ENCODE data around the gene ARPIN.
"Not testable (repeated sequence)": the region's sequence is repeated elsewhere in the genome, so short reads cannot be mapped to it uniquely, and the experiment has no call there.

Gene ARPIN

GRCh38 chr15:89912674-89913396 is at the start of gene ARPIN:
Gene ARPIN, minus strand, starts transcription at chr15:89912952. Its CDS starts 117 bp downstream, at chr15:89912835.
- no peaks in the 10 kb centered on the region for H3K9me3 Mint-ChIP-seq
- intact Hi-C loops (cut with micrococcal nuclease) = loop anchor here (5.0 to 10.0 kb wide), 2 partner anchors 62 to 159 kb away; no protein-coding TSS in a partner anchor
- H3K4me3 Mint-ChIP-seq = peak within 1 kb of the TSS; percentile 87
- H3K27me3 Mint-ChIP-seq = peaks cover 2% of the 10 kb centered on the region
- peaks cover 51% of the 10 kb centered on the region for H3K4me1 Mint-ChIP-seq (ENCODE audit: low read depth)
- peaks cover 41% of the 10 kb centered on the region for H3K36me3 Mint-ChIP-seq (ENCODE audit: low read depth)
- peak within 1 kb of the TSS; percentile 87 for H3K27ac Mint-ChIP-seq

GRCh38 chr15:89958107-89958805 is 45.5 kb upstream of the ARPIN start:
- intact Hi-C loops (cut with micrococcal nuclease) = no loop called here
- no peaks in the 10 kb centered on the region for H3K36me3 Mint-ChIP-seq (ENCODE audit: low read depth)
- peaks cover 2% of the 10 kb centered on the region for H3K27me3 Mint-ChIP-seq
- H3K27ac Mint-ChIP-seq = no peak overlapping the region
- peaks cover 7% of the 10 kb centered on the region for H3K9me3 Mint-ChIP-seq
- no peak overlapping the region for H3K4me3 Mint-ChIP-seq
- H3K4me1 Mint-ChIP-seq (ENCODE audit: low read depth) = peaks cover 11% of the 10 kb centered on the region

GRCh38 chr15:89955449-89955998 is 42.8 kb upstream of the ARPIN start:
- H3K27ac Mint-ChIP-seq; intact Hi-C loops (cut with micrococcal nuclease); H3K9me3 Mint-ChIP-seq; H3K4me3 Mint-ChIP-seq; H3K27me3 Mint-ChIP-seq; H3K36me3 Mint-ChIP-seq (ENCODE audit: low read depth): not testable (repeated sequence)
- H3K4me1 Mint-ChIP-seq (ENCODE audit: low read depth) = peaks cover 12% of the 10 kb centered on the region

GRCh38 chr15:89954541-89954940 is 41.8 kb upstream of the ARPIN start:
- intact Hi-C loops (cut with micrococcal nuclease) = no loop called here
- Mint-ChIP-seq H3K4me3 (no peak overlapping the region), H3K27ac (no peak overlapping the region), H3K4me1 (ENCODE audit: low read depth) (peaks cover 11% of the 10 kb centered on the region), H3K9me3 (peaks cover 7% of the 10 kb centered on the region), H3K27me3 (peaks cover 2% of the 10 kb centered on the region), H3K36me3 (ENCODE audit: low read depth) (no peaks in the 10 kb centered on the region)

- Mint-ChIP-seq H3K27ac (no peak overlapping the region), H3K36me3 (ENCODE audit: low read depth) (no peaks in the 10 kb centered on the region), H3K27me3 (no peaks in the 10 kb centered on the region), H3K9me3 (no peaks in the 10 kb centered on the region), H3K4me1 (ENCODE audit: low read depth) (peaks cover 14% of the 10 kb centered on the region), H3K4me3 (no peak overlapping the region)
- intact Hi-C loops (cut with micrococcal nuclease) = no loop called here
These were observed 36.0 kb upstream of the ARPIN start for GRCh38 chr15:89948796-89949195.

GRCh38 chr15:89947385-89947784 is 34.6 kb upstream of the ARPIN start:
- Mint-ChIP-seq H3K36me3 (ENCODE audit: low read depth) (no peaks in the 10 kb centered on the region), H3K4me1 (ENCODE audit: low read depth) (peaks cover 8% of the 10 kb centered on the region), H3K27ac (no peak overlapping the region), H3K4me3 (no peak overlapping the region), H3K9me3 (no peaks in the 10 kb centered on the region), H3K27me3 (no peaks in the 10 kb centered on the region)
- intact Hi-C loops (cut with micrococcal nuclease) = no loop called here

- intact Hi-C loops (cut with micrococcal nuclease) = no loop called here
- no peaks in the 10 kb centered on the region for H3K27me3 Mint-ChIP-seq
- H3K4me3 Mint-ChIP-seq = no peak overlapping the region
- H3K36me3 Mint-ChIP-seq (ENCODE audit: low read depth) = no peaks in the 10 kb centered on the region
- peaks cover 8% of the 10 kb centered on the region for H3K4me1 Mint-ChIP-seq (ENCODE audit: low read depth)
- no peaks in the 10 kb centered on the region for H3K9me3 Mint-ChIP-seq
- H3K27ac Mint-ChIP-seq = no peak overlapping the region
These were observed 34.0 kb upstream of the ARPIN start for GRCh38 chr15:89946681-89947299.

- H3K27me3 Mint-ChIP-seq; H3K9me3 Mint-ChIP-seq; H3K36me3 Mint-ChIP-seq (ENCODE audit: low read depth); H3K27ac Mint-ChIP-seq; H3K4me1 Mint-ChIP-seq (ENCODE audit: low read depth); intact Hi-C loops (cut with micrococcal nuclease); H3K4me3 Mint-ChIP-seq: not testable (repeated sequence)
These were observed 31.0 kb upstream of the ARPIN start for GRCh38 chr15:89943721-89944120.

GRCh38 chr15:89939910-89940309 is 27.2 kb upstream of the ARPIN start:
- peaks cover 17% of the 10 kb centered on the region for H3K27me3 Mint-ChIP-seq
- no peak overlapping the region for H3K27ac Mint-ChIP-seq
- peaks cover 22% of the 10 kb centered on the region for H3K4me1 Mint-ChIP-seq (ENCODE audit: low read depth)
- no peak overlapping the region for H3K4me3 Mint-ChIP-seq
- intact Hi-C loops (cut with micrococcal nuclease) = no loop called here
- H3K9me3 Mint-ChIP-seq = no peaks in the 10 kb centered on the region
- no peaks in the 10 kb centered on the region for H3K36me3 Mint-ChIP-seq (ENCODE audit: low read depth)

- peaks cover 22% of the 10 kb centered on the region for H3K4me1 Mint-ChIP-seq (ENCODE audit: low read depth)
- H3K4me3 Mint-ChIP-seq; H3K9me3 Mint-ChIP-seq; H3K36me3 Mint-ChIP-seq (ENCODE audit: low read depth); intact Hi-C loops (cut with micrococcal nuclease); H3K27ac Mint-ChIP-seq: not testable (repeated sequence)
- peaks cover 17% of the 10 kb centered on the region for H3K27me3 Mint-ChIP-seq
These were observed 26.6 kb upstream of the ARPIN start for GRCh38 chr15:89939377-89939776.

- intact Hi-C loops (cut with micrococcal nuclease) = no loop called here
- Mint-ChIP-seq H3K27me3 (peaks cover 20% of the 10 kb centered on the region), H3K4me3 (no peak overlapping the region), H3K4me1 (ENCODE audit: low read depth) (peaks cover 22% of the 10 kb centered on the region), H3K9me3 (no peaks in the 10 kb centered on the region), H3K36me3 (ENCODE audit: low read depth) (no peaks in the 10 kb centered on the region), H3K27ac (no peak overlapping the region)
These were observed 24.9 kb upstream of the ARPIN start for GRCh38 chr15:89937365-89938350.

GRCh38 chr15:89936786-89937265 is 24.1 kb upstream of the ARPIN start:
- H3K9me3 Mint-ChIP-seq = no peaks in the 10 kb centered on the region
- H3K27ac Mint-ChIP-seq = no peak overlapping the region
- no peaks in the 10 kb centered on the region for H3K36me3 Mint-ChIP-seq (ENCODE audit: low read depth)
- intact Hi-C loops (cut with micrococcal nuclease) = no loop called here
- H3K4me1 Mint-ChIP-seq (ENCODE audit: low read depth) = peaks cover 22% of the 10 kb centered on the region
- H3K4me3 Mint-ChIP-seq = no peak overlapping the region
- H3K27me3 Mint-ChIP-seq = peaks cover 25% of the 10 kb centered on the region

- H3K27ac Mint-ChIP-seq = no peak overlapping the region
- peaks cover 22% of the 10 kb centered on the region for H3K4me1 Mint-ChIP-seq (ENCODE audit: low read depth)
- no peak overlapping the region for H3K4me3 Mint-ChIP-seq
- H3K9me3 Mint-ChIP-seq = no peaks in the 10 kb centered on the region
- peaks cover 25% of the 10 kb centered on the region for H3K27me3 Mint-ChIP-seq
- no peaks in the 10 kb centered on the region for H3K36me3 Mint-ChIP-seq (ENCODE audit: low read depth)
- intact Hi-C loops (cut with micrococcal nuclease) = no loop called here
These were observed 23.5 kb upstream of the ARPIN start for GRCh38 chr15:89936051-89936785.

Data from dendritic cell treated with granulocyte-macrophage colony-stimulating factor and Interleukin-4, amounts not matched to agents 40 ng/mL and 50 ng/mL, for 4 days (primary cell).